Measurements from ENCODE around the gene TEX36. TPM values are rescaled to one million over a fixed set of nuclear protein-coding genes. Genes with fewer than 3 reads are reported as not detected.
"Not testable (repeated sequence)": the region's sequence is repeated elsewhere in the genome, so short reads cannot be mapped to it uniquely, and the experiment has no call there.

The TEX36 gene
- total RNA-seq, 2 donors from 2014 or later = not detected

DNA sequence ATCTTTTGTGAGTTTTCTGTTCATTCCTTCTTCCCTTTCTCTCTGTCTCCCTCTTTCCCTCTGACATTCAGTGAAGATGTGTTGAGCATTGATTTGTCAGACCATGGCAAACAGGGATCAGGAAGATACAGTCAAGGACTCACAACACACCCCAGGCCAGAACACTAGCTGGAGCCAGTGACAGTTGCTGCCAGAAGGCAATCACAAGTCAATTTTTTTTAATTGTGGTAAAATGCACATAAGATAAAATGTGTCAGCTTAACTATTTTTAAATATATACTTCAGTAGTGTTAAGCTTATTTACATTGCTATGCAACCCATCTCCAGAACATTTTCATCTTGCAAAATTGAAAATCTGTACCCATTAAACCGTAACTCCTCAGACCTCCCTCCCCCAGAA lies 62.6 kb downstream of the TEX36 start:
- ATAC-seq (replicated peaks in 1 of 2) (no peak), DNase-seq (no peak)
- H3K27ac Mint-ChIP-seq = no peak overlapping the region
- no peak overlapping the region for H3K4me3 Mint-ChIP-seq
- H3K27me3 Mint-ChIP-seq (ENCODE audit: low read depth) = peaks cover 11% of the 10 kb centered on the region
- H3K9me3 Mint-ChIP-seq = peaks cover 0 to 2% of the 10 kb centered on the region in 2 donors
- no peaks in the 10 kb centered on the region for H3K4me1 Mint-ChIP-seq (ENCODE audit: low read depth)
- no peaks in the 10 kb centered on the region for H3K36me3 Mint-ChIP-seq (ENCODE audit: insufficient read depth in 2 of 2)

GRCh38 chr10:125613062-125613461 lies 69.9 kb downstream of the TEX36 start:
- H3K36me3 Mint-ChIP-seq (ENCODE audit: insufficient read depth in 2 of 2); H3K9me3 Mint-ChIP-seq; ATAC-seq (replicated peaks in 1 of 2); H3K27me3 Mint-ChIP-seq (ENCODE audit: low read depth); H3K27ac Mint-ChIP-seq; H3K4me1 Mint-ChIP-seq (ENCODE audit: low read depth); H3K4me3 Mint-ChIP-seq; DNase-seq: not testable (repeated sequence)

DNA sequence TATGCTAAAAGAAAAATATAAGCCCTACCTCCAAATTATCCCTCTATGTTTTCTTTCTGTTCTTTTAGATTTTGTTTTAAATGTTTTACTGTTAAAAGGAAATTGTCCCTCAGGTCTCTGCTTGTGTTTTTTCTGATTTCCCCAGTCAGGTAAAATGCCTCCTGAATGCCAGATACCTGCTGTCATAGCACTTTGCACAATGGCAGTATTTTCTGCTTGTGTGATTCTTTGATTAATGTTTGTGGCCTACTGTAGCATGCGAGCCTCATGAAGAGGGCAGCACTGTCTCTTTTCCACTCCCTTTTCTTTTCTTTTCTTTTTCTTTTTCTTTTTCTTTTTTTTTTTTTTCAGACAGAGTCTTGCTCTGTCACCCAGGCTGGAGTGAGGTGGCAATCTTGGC lies 71.2 kb downstream of the TEX36 start:
- no peak overlapping the region for H3K27ac Mint-ChIP-seq
- H3K9me3 Mint-ChIP-seq = no peaks in the 10 kb centered on the region
- no peak overlapping the region for H3K4me3 Mint-ChIP-seq
- no peaks in the 10 kb centered on the region for H3K36me3 Mint-ChIP-seq (ENCODE audit: insufficient read depth in 2 of 2)
- no peaks in the 10 kb centered on the region for H3K27me3 Mint-ChIP-seq (ENCODE audit: low read depth)
- no peak for DNase-seq
- no peaks in the 10 kb centered on the region for H3K4me1 Mint-ChIP-seq (ENCODE audit: low read depth)
- no peak for ATAC-seq (replicated peaks in 1 of 2)

DNA sequence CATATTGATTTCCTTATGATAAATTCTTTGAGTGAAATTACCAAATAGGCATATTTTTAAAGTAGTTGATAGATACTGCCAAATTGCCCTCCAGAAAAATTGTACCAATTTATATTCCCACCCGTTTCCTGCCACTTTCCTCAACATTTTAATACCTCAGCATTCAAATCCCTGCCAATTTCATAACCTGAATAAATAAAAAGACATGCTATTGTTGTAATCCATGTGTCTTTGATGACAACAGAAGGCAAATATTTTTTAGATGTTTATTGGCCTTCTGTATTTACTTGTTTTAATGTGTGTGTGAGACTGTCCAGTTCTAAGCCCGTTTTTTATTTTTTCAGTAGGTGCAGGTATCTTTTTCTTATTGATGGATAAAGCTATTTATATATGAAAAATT lies 71.7 kb downstream of the TEX36 start:
- DNase-seq (no peak), ATAC-seq (replicated peaks in 1 of 2) (no peak)
- no peaks in the 10 kb centered on the region for H3K9me3 Mint-ChIP-seq
- peaks cover 3% of the 10 kb centered on the region for H3K27me3 Mint-ChIP-seq (ENCODE audit: low read depth)
- no peak overlapping the region for H3K4me3 Mint-ChIP-seq
- H3K4me1 Mint-ChIP-seq (ENCODE audit: low read depth) = no peaks in the 10 kb centered on the region
- no peak overlapping the region for H3K27ac Mint-ChIP-seq
- H3K36me3 Mint-ChIP-seq (ENCODE audit: insufficient read depth in 2 of 2) = no peaks in the 10 kb centered on the region

DNA sequence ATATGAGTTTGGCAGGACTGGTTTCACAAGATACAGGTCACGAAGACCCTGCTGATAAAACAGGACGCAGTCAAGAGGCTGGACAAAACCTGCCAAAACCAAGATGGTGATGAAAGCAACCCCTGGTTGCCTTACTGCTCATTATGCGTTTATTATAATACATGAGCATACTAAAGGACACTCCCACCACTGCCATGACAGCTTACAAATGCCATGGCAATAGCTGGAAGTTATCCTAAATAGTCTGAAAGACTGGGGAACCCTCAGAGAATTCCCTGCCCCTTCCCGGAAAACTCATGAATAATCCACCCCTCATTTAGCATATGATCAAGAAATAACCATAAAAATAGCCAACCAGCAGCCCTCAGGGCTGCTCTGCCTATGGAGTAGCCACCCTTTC lies 73.1 kb downstream of the TEX36 start:
- Mint-ChIP-seq H3K27me3 (ENCODE audit: low read depth) (peaks cover 9% of the 10 kb centered on the region), H3K27ac (no peak overlapping the region), H3K4me3 (no peak overlapping the region), H3K9me3 (no peaks in the 10 kb centered on the region), H3K36me3 (ENCODE audit: insufficient read depth in 2 of 2) (no peaks in the 10 kb centered on the region), H3K4me1 (ENCODE audit: low read depth) (no peaks in the 10 kb centered on the region)
- ATAC-seq (replicated peaks in 1 of 2) = no peak
- no peak for DNase-seq

DNA sequence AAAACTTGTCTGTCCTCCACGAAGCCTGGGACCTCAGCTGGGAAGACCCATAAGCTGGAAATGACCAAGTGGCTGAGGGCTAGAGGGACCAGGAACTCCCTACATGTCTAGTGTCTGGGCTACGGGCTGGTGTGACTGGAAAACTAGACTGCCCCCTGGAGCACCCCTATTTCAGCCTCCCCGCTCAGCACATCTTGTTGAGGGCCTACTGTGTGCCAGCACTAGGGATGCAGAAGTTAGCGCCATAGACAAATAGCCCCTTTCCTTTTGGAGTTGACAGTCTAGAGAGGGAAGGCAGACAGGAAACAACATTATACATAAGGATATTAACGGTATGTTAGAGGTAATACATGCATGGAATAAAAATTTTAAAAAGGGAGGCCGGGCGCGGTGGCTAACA lies 74.5 kb downstream of the TEX36 start:
- ATAC-seq (replicated peaks in 1 of 2) (no peak), DNase-seq (no peak)
- H3K4me3 Mint-ChIP-seq = no peak overlapping the region
- no peak overlapping the region for H3K27ac Mint-ChIP-seq
- H3K27me3 Mint-ChIP-seq (ENCODE audit: low read depth) = peaks cover 9% of the 10 kb centered on the region
- H3K9me3 Mint-ChIP-seq = no peaks in the 10 kb centered on the region
- H3K36me3 Mint-ChIP-seq (ENCODE audit: insufficient read depth in 2 of 2) = no peaks in the 10 kb centered on the region
- H3K4me1 Mint-ChIP-seq (ENCODE audit: low read depth) = no peaks in the 10 kb centered on the region

DNA sequence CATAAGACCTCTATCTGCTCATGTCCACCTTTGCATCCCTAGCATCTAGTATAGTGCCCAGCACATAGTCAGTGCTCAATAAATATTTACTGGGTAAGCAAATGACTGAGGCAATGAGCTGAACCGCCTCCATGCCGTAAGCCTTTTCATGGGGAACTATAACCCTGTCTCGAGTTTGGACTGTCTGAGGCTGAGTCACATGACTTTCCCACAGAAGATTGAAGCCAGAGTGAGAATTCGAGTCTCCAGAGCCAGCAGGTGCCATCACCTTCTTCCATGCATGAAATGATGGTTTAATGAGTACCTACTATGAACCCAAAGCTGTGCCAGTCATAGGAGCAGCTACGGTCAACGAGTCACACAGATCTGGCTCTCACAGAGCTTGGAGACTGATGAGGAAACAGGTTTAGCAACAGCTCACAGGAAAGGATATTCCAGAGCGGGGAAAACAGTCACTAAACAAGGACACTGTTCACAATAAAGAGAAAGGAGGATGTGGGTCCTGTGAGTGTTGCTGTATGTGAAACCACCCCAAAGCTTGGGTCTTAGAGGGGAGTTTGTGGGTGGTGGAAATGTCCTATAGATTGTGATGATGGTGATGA lies 75.2 kb downstream of the TEX36 start:
- DNase-seq (no peak), ATAC-seq (replicated peaks in 1 of 2) (no peak)
- Mint-ChIP-seq H3K27ac (no peak overlapping the region), H3K4me1 (ENCODE audit: low read depth) (no peaks in the 10 kb centered on the region), H3K4me3 (no peak overlapping the region), H3K27me3 (ENCODE audit: low read depth) (peaks cover 9% of the 10 kb centered on the region), H3K9me3 (no peaks in the 10 kb centered on the region), H3K36me3 (ENCODE audit: insufficient read depth in 2 of 2) (no peaks in the 10 kb centered on the region)

GRCh38 chr10:125606414-125607010 lies 76.5 kb downstream of the TEX36 start:
- H3K27me3 Mint-ChIP-seq (ENCODE audit: low read depth) = peaks cover 9% of the 10 kb centered on the region
- no peak overlapping the region for H3K27ac Mint-ChIP-seq
- H3K36me3 Mint-ChIP-seq (ENCODE audit: insufficient read depth in 2 of 2) = no peaks in the 10 kb centered on the region
- no peaks in the 10 kb centered on the region for H3K9me3 Mint-ChIP-seq
- H3K4me3 Mint-ChIP-seq = no peak overlapping the region
- H3K4me1 Mint-ChIP-seq (ENCODE audit: low read depth) = no peaks in the 10 kb centered on the region
- no peak for DNase-seq
- no peak for ATAC-seq (replicated peaks in 1 of 2)

Other genes starting within 250 kb of the TEX36 start
- gene EDRF1, start 36.5 kb upstream of the TEX36 start, total RNA-seq = 10 to 100 TPM; 25.1 to 26.3 TPM
- not detected for gene MMP21, start 92.7 kb upstream of the TEX36 start, total RNA-seq
- 10 to 100 TPM; 31.6 to 35.4 TPM for gene UROS, start 140.1 kb upstream of the TEX36 start, total RNA-seq
- gene BCCIP, start 140.4 kb upstream of the TEX36 start, total RNA-seq = 10 to 100 TPM; 56.8 to 72.6 TPM
- 10 to 100 TPM; 24.4 to 34.4 TPM for gene DHX32, start 198.1 kb upstream of the TEX36 start, total RNA-seq
- 1 to 10 TPM in 1 of 2 donors, not detected in 1; 1.1 TPM for gene FANK1, start 213.4 kb upstream of the TEX36 start, total RNA-seq

Measured in activated T-cell treated with anti-CD3 and anti-CD28 coated beads, Interleukin-2, amount 50 U/mL, for 72 hours (primary cell).